Measurements from ENCODE around the gene CAMK1D.

GRCh38 chr10:12509794-12510100 lies 160.4 kb downstream of the CAMK1D start:
- TF ChIP-seq CTCF (conservative IDR thresholded peaks at IDR 0.05 in 1 of 2, IDR thresholded peaks at IDR 0.05 in 1 of 2; ENCODE audit: extremely low read depth in 1 of 2, insufficient read depth in 1 of 2, low read depth in 1 of 2, low read length in 2 of 2) (no peak), EZH2 (IDR thresholded peaks at IDR 0.05; ENCODE audit: borderline replicate concordance, low read length) (no peak)
